Skeletal muscle cell (primary cell): ENCODE data around the gene FAH.
"Not testable (repeated sequence)": the region's sequence is repeated elsewhere in the genome, so short reads cannot be mapped to it uniquely, and the experiment has no call there.

Experiments
- DNase-seq: peaks from one replicate; pipeline ENCODE4 v3.0.0-alpha.2; 2010; ENCODE audit warnings: low read depth
- H3K4me3 ChIP-seq: 2 replicates; pipeline ENCODE4 v1.5.1; 2011; ENCODE audit warnings: low read depth, mild to moderate bottlenecking, control low read depth, low read length, moderate library complexity

Gene FAH

GRCh38 chr15:80141916-80142598, 10.7 kb upstream of the FAH start:
- H3K4me3 ChIP-seq: no peak overlapping the region
- DNase-seq: no peak

DNA sequence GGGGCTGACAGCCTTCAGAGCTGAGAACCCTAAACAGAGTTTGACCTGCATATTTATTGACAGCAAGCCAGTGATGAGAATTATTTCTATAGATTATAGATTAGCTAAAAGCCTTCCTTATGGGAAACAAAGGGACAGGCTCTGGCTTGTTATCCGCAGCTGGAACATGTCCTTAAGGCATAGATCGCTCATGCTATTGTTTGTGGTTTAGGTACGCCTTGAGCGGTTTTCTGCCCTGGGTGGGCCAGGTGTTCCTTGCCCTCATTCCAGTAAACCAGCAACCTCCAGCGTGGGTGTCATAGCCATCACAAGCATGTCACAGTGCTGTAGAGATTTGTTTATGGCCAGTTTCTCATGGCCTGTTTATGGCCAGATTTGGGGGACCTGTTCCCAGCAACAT, 10.2 kb upstream of the FAH start:
- H3K4me3 ChIP-seq: no peak overlapping the region
- no peak for DNase-seq

DNA sequence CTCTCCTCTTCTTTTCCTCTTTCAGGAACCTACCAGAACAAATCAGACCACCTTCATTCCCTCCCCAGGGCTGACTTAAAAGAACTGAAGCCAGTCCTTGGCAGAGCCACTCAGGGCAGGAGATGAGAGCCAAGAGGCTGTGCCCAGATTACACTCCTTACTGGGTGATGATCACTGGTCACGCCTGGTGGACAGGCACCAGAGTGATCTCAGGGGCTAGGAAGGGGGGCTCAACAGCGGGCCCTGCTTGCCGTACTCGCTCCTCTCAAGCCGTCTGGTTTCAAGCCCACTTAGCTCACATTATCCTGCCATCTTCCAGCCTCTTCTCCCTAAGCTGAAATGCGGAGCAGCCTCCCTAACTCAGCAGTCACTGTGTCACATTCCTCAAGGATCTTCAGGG, 1.7 kb upstream of the FAH start:
- no peak for DNase-seq
- H3K4me3 ChIP-seq: no peak overlapping the region

DNA sequence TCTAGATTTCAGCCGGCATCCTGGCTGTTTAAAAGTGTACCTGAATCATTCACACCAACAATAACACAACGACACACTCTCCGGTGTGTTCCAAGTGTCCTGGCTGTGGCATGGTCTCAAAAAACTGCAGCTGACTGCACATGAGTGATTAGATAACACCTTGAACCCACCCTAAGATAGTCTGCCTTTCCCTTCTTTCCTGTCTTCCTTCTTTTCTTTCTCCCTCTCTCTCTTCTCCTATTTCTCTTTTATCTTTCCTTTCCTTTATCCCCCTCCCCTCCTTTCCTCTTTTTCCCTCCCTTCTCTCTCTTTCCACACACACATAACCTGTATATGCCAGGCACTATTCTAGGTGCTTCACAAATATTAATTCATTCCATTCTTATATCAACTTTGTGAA, 1.2 kb upstream of the FAH start:
- no peak overlapping the region for H3K4me3 ChIP-seq
- no peak for DNase-seq

GRCh38 chr15:80152180-80152895, 461 bp upstream of the FAH start:
- H3K4me3 ChIP-seq: peak overlapping the region; percentile 68
- DNase-seq: peak; percentile 87

DNA sequence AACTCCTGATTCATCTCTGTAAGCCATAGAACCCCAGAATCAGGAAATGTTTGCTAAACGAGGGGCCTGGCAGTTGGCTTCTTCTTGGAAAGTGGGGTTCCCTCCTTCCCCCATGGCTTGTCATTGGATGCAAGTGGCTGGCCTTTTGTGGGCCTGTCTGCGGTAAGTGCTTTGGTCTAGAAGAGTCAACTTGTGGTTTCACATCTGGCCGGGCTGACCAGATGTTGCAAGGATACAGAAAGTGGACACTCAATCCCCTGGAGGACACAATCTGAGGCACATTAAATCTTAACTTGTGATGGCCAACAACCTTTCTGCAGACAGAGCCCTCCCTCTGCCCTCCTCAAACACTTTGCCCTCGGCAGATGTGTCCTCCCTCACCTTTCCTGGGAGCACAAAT, 1.1 kb downstream of the FAH start:
- no peak for DNase-seq
- peak overlapping the region; percentile 68 for H3K4me3 ChIP-seq

GRCh38 chr15:80154336-80154735, 1.5 kb downstream of the FAH start:
- H3K4me3 ChIP-seq: no peak overlapping the region
- no peak for DNase-seq

GRCh38 chr15:80155001-80155377, 2.2 kb downstream of the FAH start:
- no peak overlapping the region for H3K4me3 ChIP-seq
- no peak for DNase-seq

DNA sequence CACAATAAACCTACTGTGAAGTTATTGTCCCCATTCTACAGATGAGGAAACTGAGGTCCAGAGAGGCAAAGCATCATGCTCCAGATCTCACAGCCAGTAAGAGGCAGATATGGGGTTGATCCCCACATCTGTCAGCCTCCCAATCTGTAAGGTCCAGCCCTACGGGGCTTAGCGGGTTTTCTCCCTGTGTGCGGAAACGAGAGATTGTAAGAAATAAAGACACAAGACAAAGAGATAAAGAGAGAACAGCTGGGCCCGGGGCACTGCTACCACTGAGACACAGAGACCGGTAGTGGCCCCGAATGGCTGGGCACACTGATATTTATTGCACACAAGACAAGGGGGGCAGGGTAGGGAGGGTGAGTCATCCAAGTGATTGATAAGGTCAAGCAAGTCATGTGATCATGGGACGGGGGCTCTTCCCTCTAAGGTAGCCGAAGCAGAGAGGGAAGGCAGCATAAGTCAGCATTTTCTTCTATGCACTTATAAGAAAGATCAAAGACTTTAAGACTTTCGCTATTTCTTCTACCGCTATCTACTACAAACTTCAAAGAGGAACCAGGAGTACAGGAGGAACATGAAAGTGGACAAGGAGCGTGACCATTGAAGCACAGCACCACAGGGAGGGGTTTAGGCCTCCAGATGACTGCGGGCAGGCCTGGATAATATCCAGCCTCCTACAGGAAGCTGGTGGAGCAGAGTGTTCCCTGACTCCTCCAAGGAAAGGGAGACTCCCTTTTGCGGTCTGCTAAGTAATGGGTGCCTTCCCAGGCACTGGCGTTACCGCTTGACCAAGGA, 2.8 kb downstream of the FAH start:
- H3K4me3 ChIP-seq, DNase-seq: not testable (repeated sequence)

DNA sequence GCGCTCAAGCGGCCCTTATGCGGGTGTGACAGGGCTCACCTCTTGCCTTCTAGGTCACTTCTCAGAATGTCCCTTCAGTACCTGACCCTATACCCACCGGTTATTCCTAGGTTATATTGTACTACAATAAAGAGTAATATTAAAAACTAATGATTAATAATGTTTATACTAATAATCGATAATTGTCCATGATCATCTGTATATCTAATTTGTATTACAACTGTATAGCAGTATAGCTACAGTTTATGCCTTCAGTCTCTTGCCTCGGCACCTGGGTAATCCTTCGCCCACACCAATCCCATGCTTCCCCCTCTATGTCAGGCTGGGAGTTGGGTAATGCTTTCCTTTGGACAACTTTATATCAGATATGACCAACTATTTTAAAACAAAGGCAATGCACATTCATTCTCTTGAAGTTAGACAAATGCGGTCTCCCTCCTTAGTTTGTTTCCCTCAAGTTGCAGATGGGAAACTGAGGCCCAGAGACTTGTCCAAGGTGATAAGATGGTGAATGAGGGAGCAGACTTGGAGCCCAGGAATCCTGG, 3.4 kb downstream of the FAH start:
- H3K4me3 ChIP-seq: no peak overlapping the region
- no peak for DNase-seq

GRCh38 chr15:80157215-80157614, 4.4 kb downstream of the FAH start:
- H3K4me3 ChIP-seq: no peak overlapping the region
- DNase-seq: no peak

DNA sequence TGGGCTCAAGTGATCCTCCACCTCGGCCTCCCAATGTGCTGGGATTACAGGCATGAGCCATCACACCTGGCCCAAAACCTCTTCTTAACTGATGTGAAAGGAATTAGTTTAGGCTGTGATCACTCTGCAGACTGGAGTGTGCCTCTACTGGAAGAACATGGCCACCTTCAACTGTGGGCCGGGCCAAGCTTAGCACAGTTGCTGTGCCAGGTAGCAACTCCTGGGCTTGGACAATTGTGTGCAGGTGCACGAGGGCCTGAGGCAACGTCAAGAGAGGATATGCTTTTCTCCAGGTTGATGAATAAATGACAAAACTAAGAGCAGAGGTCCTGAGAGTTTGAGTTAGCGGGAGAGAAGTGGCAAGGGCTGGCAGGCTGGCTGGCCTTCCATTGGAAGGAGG, 6.5 kb downstream of the FAH start:
- DNase-seq: no peak
- H3K4me3 ChIP-seq: no peak overlapping the region

DNA sequence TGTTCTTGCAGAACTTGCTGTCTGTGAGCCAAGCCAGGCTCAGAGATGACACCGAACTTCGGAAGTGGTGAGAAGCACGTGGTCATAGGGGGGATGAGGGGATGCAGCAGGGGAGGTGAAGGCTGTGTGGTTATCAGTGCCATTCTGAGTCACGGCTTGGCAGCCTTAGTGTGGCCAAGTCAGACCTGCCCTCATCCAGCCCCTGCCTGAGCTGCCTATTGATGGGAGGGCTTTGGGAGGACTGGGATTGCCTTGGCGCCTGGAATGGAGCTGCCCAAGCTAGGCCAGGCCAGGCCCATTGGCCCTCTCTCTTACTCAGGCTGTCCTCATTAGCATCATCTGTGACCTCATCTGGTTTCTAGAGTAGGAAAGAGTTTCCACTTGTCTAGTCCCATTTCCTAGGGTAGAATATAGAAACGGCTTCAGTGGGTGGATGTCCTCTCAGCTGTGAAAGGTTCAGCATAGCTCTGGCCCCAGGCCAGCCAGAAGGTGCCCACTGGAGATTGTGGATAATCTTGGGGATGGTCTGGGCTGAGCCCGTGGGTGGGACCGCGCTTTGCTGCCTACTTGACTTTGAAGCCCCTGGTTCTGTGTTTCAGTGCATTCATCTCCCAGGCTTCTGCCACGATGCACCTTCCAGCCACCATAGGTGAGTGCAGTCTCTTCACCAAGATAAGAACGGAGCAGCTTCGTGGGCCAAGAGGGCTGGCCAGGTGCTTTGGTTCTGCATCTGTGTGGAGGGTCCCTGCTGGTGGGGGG, 7.2 kb downstream of the FAH start:
- H3K4me3 ChIP-seq: no peak overlapping the region
- no peak for DNase-seq

GRCh38 chr15:80160570-80161156, 7.9 kb downstream of the FAH start:
- peak; percentile 85 for DNase-seq
- H3K4me3 ChIP-seq: no peak overlapping the region

DNA sequence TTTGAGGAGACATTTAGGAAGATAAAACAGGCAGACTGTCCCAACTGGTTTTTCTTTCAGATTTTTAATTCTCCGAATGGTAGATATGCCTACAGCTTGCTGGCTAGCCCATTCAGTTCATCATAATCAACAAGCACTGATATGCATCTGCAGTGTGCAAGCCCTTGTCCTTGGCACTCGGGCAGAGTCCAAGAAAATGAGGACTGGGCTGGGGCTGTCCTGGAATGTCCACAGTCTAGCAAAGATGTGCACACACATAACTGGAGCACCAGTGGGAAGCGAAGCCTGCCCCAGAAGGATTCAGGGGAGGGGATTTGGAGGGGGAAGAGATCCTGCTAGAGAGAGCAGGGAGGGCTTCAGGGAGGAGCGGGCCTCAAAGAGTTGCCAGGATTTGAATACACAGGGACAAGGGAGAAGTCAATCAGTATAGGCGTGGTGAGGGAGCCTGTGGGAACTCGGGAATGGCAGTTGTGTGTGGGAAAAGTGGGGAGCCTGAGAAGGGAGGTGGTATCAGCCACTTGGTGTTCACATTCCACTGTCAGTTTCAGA, 8.7 kb downstream of the FAH start:
- no peak overlapping the region for H3K4me3 ChIP-seq
- no peak for DNase-seq

GRCh38 chr15:80162059-80162554, 9.3 kb downstream of the FAH start:
- DNase-seq: no peak
- no peak overlapping the region for H3K4me3 ChIP-seq

- H3K4me3 ChIP-seq: no peak overlapping the region
- DNase-seq: no peak
Measured at GRCh38 chr15:80163217-80163616, 10.4 kb downstream of the FAH start.

DNA sequence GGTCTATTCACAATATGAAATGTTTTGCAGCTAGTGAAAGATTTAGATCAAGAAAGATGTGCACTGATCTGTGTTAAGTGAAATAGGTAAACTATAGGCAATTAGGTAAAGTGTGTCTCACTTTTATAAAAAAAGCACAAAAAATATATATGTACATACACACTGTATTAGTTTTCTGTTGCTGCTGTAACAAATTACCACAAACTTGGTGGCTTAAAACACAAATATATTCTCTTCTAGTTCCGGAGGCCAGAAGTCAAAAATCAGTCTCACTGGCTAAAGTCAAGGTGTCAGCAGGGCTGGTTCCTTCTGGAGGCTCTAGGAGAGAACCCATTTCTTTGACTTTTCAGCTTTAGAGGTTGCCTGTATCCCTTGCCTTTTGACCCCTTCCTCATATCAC, 11.1 kb downstream of the FAH start:
- DNase-seq: no peak
- no peak overlapping the region for H3K4me3 ChIP-seq

DNA sequence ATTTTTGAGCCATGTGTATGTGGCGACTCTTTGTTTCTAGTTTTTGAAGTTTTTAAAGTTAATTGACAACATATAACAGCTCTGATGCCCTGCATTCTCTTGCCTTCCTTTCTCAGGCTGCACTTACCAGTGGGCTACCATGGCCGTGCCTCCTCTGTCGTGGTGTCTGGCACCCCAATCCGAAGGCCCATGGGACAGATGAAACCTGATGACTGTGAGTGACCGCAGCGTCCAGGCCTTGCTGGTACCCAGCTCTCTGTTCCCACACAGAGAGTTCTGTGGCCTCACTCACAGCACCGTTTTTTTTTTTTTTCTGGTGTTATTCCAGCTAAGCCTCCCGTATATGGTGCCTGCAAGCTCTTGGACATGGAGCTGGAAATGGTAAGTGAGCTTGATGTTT, 15.1 kb downstream of the FAH start:
- DNase-seq: no peak
- H3K4me3 ChIP-seq: no peak overlapping the region
